CD4-positive, alpha-beta T cell (primary cell): ENCODE results near the gene POU3F1. TPM values are rescaled to one million over a fixed set of nuclear protein-coding genes. Genes with fewer than 3 reads are reported as not detected.

ENCODE experiments used
- ATAC-seq: fragments of 200-7000 bp; cut with Tn5 transposase; one replicate; pipeline ENCODE4 v1.10.0; 2022; ENCODE audit warnings: mild to moderate bottlenecking; ENCODE audit not compliant: poor library complexity
- CTCF ChIA-PET: fragments of 350-600 bp; sonication (Branson Sonifier 250); formaldehyde crosslinking; loops from one replicate; lab custom pipeline; 2021; ENCODE audit warnings: antibody characterized with exemption, inconsistent platforms; lab: Charles Lee
- POLR2A ChIA-PET: fragments of 350-600 bp; sonication (Branson Sonifier 250); formaldehyde crosslinking; loops from one replicate; lab custom pipeline; 2021; ENCODE audit warnings: antibody characterized with exemption, inconsistent platforms; lab: Charles Lee
- DNase-seq, 14 experiments: peaks; one replicate each; pipeline ENCODE4 v3.0.0-alpha.2; 2013 to 2020; ENCODE audit warnings: mixed read lengths in 2 of 14
- H3K27ac ChIP-seq, 2 donors: one replicate each; pipeline versions ENCODE4 v1.5.1 to v1.7.0; 2013; ENCODE audit warnings: low read length in 2 of 2, low read depth in 1 of 2, mild to moderate bottlenecking in 1 of 2
- H3K27me3 ChIP-seq, 2 experiments: 1 replicate in 1 of 2; 2 replicates in 1 of 2; pipeline versions ENCODE4 v1.6.1 to v1.7.0; 2013; ENCODE audit warnings: low read length in 2 of 2, control low read depth in 1 of 2, mild to moderate bottlenecking in 1 of 2, moderate library complexity in 1 of 2; ENCODE audit not compliant: insufficient read depth in 2 of 2, control insufficient read depth in 1 of 2
- H3K36me3 ChIP-seq: one replicate; pipeline ENCODE4 v1.6.1; 2013; ENCODE audit warnings: low read length, control low read depth; ENCODE audit not compliant: insufficient read depth
- H3K4me1 ChIP-seq: one replicate; pipeline ENCODE4 v1.6.1; 2013; ENCODE audit warnings: low read length, control low read depth; ENCODE audit not compliant: insufficient read depth
- H3K4me3 ChIP-seq: one replicate; pipeline ENCODE4 v1.5.1; 2013; ENCODE audit warnings: mild to moderate bottlenecking, low read length, moderate library complexity
- H3K9me3 ChIP-seq, 2 experiments: 1 replicate in 1 of 2; 2 replicates in 1 of 2; pipeline versions ENCODE4 v1.6.1 to v1.7.0; 2013; ENCODE audit warnings: low read length in 2 of 2, mild to moderate bottlenecking in 2 of 2, control low read depth in 1 of 2, moderate library complexity in 1 of 2; ENCODE audit not compliant: control insufficient read depth in 1 of 2, insufficient read depth in 1 of 2
- H3K27ac Mint-ChIP-seq: one replicate; pipeline ENCODE4 v1.8.0; 2020; ENCODE audit warnings: mixed read lengths
- H3K27me3 Mint-ChIP-seq: one replicate; pipeline ENCODE4 v1.8.0; 2021; ENCODE audit warnings: mixed read lengths
- H3K36me3 Mint-ChIP-seq: one replicate; pipeline ENCODE4 v1.8.0; 2021; ENCODE audit warnings: low read depth, mixed read lengths
- H3K4me1 Mint-ChIP-seq: one replicate; pipeline ENCODE4 v1.8.0; 2021; ENCODE audit warnings: low read depth, mixed read lengths
- H3K4me3 Mint-ChIP-seq: one replicate; pipeline ENCODE4 v1.8.0; 2020; ENCODE audit warnings: mild to moderate bottlenecking, mixed read lengths
- H3K9me3 Mint-ChIP-seq: one replicate; pipeline ENCODE4 v1.8.0; 2020; ENCODE audit warnings: mixed read lengths
- CTCF ChIP-seq: fragments of 200-600 bp; IDR thresholded peaks from one replicate; pipeline ENCODE4 v1.8.0; 2022; ENCODE audit warnings: antibody characterized with exemption, mild to moderate bottlenecking
- intact Hi-C, 2 experiments: fragments of 100-400 bp; cut with DNase I in 1 of 2; cut with micrococcal nuclease in 1 of 2; formaldehyde crosslinking; loops; one replicate each; pipeline versions ENCODE4 v1.15.1 to v1.9.0; 2023 to 2025; cut with DNase I, micrococcal nuclease
- total RNA-seq, 174 experiments: library from RNA in 2 of 174; stranded (reverse) in 2 of 174; gene quantifications; one replicate each; pipeline ENCODE4 v1.2.3 and lab custom pipeline; 2021 to 2026

POU3F1 gene
- total RNA-seq, 2 experiments from 2014 or later: 0.22 to 0.27 TPM

- Mint-ChIP-seq H3K27me3 (peaks cover 51% of the 10 kb centered on the region), H3K27ac (no peak overlapping the region), H3K4me3 (no peak overlapping the region), H3K9me3 (no peaks in the 10 kb centered on the region), H3K4me1 (no peaks in the 10 kb centered on the region), H3K36me3 (no peaks in the 10 kb centered on the region)
- no peak overlapping the region for H3K27ac ChIP-seq
- peaks cover 7% of the 10 kb centered on the region in 2 experiments for H3K27me3 ChIP-seq
- H3K4me1 ChIP-seq: no peaks in the 10 kb centered on the region
- ChIA-PET POLR2A (no interaction called here), CTCF (no interaction called here)
- no peaks in the 10 kb centered on the region for H3K36me3 ChIP-seq
- ATAC-seq (no peak), DNase-seq (no peak)
- intact Hi-C loops: no loop called here
- H3K4me3 ChIP-seq: no peak overlapping the region
- H3K9me3 ChIP-seq: no peaks in the 10 kb centered on the region
- TF ChIP-seq CTCF: no peak
These were observed 47.3 kb upstream of the POU3F1 start for GRCh38 chr1:38093569-38094520.

- no peak for TF ChIP-seq CTCF
- ATAC-seq (no peak), DNase-seq (no peak)
- Mint-ChIP-seq H3K27ac (no peak overlapping the region), H3K4me3 (no peak overlapping the region), H3K9me3 (no peaks in the 10 kb centered on the region), H3K27me3 (peaks cover 50% of the 10 kb centered on the region), H3K36me3 (no peaks in the 10 kb centered on the region), H3K4me1 (no peaks in the 10 kb centered on the region)
- intact Hi-C loops: no loop called here
- H3K27me3 ChIP-seq: peaks cover 7% of the 10 kb centered on the region in 2 experiments
- ChIA-PET CTCF (no interaction called here), POLR2A (no interaction called here)
- H3K27ac ChIP-seq: no peak overlapping the region
- H3K9me3 ChIP-seq: no peaks in the 10 kb centered on the region
- no peaks in the 10 kb centered on the region for H3K36me3 ChIP-seq
- H3K4me1 ChIP-seq: no peaks in the 10 kb centered on the region
- H3K4me3 ChIP-seq: no peak overlapping the region
These were observed 45.7 kb upstream of the POU3F1 start for GRCh38 chr1:38092256-38092655.

GRCh38 chr1:38090796-38091195 is 44.2 kb upstream of the POU3F1 start:
- ATAC-seq: no peak
- DNase-seq: no peak
- H3K27ac ChIP-seq: no peak overlapping the region
- Mint-ChIP-seq H3K4me1 (no peaks in the 10 kb centered on the region), H3K4me3 (no peak overlapping the region), H3K27me3 (peaks cover 50% of the 10 kb centered on the region), H3K9me3 (no peaks in the 10 kb centered on the region), H3K27ac (no peak overlapping the region), H3K36me3 (no peaks in the 10 kb centered on the region)
- no peak overlapping the region for H3K4me3 ChIP-seq
- no peaks in the 10 kb centered on the region for H3K9me3 ChIP-seq
- CTCF ChIA-PET: no interaction called here
- intact Hi-C loops: no loop called here
- H3K36me3 ChIP-seq: no peaks in the 10 kb centered on the region
- no peaks in the 10 kb centered on the region for H3K4me1 ChIP-seq
- TF ChIP-seq CTCF: no peak
- POLR2A ChIA-PET: no interaction called here
- peaks cover 7% of the 10 kb centered on the region in 2 experiments for H3K27me3 ChIP-seq
